Erythroblast (primary cell): ENCODE measurements around the gene GABRA6.
"Not testable (repeated sequence)": the region's sequence is repeated elsewhere in the genome, so short reads cannot be mapped to it uniquely, and the experiment has no call there.

Experiments used
- GATA1 ChIP-seq: IDR thresholded peaks from 2 replicates; pipeline ENCODE4 v1.6.1; 2011; ENCODE audit warnings: low read depth, mild to moderate bottlenecking, control low read depth, low read length, moderate library complexity
- POLR2A ChIP-seq: IDR thresholded peaks from 2 replicates; pipeline ENCODE4 v1.6.1; 2011; ENCODE audit warnings: mild to moderate bottlenecking, low read length

GRCh38 chr5:161651926-161652325 lies 33.6 kb upstream of the GABRA6 start:
- not testable (repeated sequence) for TF ChIP-seq POLR2A, GATA1
